K562 (cell line): ENCODE results near the gene VPS33A. TPM values are rescaled to one million over a fixed set of nuclear protein-coding genes. Genes with fewer than 3 reads are reported as not detected.

ENCODE experiments used
- ATAC-seq: fragments of 200-7000 bp; cut with Tn5 transposase; 3 replicates; pipeline ENCODE4 v1.9.1; 2020; ENCODE audit warnings: moderate library complexity
- BruUV-seq: library from RNA; stranded (reverse); fragments of 400-500 nt; replicated peaks from 2 replicates; lab custom pipeline; 2021; lab: Mats Ljungman, UMichigan
- CTCF ChIA-PET: fragments of 300-600 bp; formaldehyde crosslinking; extraction: SDS; loops from one replicate; lab custom pipeline; 2021; ENCODE audit warnings: low intra/inter-chr PET ratio; lab: Yijun Ruan, JAX
- POLR2A ChIA-PET: fragments of 300-600, 350-650 bp; sonication (Branson Sonifier 250); formaldehyde crosslinking; extraction: SDS; loops from one replicate; lab custom pipeline; 2021; ENCODE audit warnings: antibody characterized with exemption, inconsistent platforms; lab: Yijun Ruan, JAX
- DNase-seq, 4 experiments: peaks; one replicate each; pipeline versions ENCODE4 v3.0.0 to v3.0.0-alpha.2; 2011 to 2018; ENCODE audit warnings: low spot score in 3 of 4, mixed read lengths in 3 of 4; ENCODE audit errors: extremely low read depth in 1 of 4
- FAIRE-seq: peaks from 2 replicates; lab custom pipeline; 2011; peaks lifted over from hg19 to GRCh38; lab: Jason Lieb, UNC
- H2AFZ ChIP-seq: 2 replicates; pipeline ENCODE4 v1.6.0; 2011; ENCODE audit warnings: low read depth, low read length, control low read depth, inconsistent platforms
- H3K27ac ChIP-seq: fragments of 200-600 bp; 3 replicates; pipeline ENCODE4 v1.8.0; 2011; ENCODE audit warnings: low read depth, mild to moderate bottlenecking, control low read depth, inconsistent platforms, low read length, moderate library complexity, mixed read lengths; ENCODE audit errors: extremely low read depth
- H3K27me3 ChIP-seq, 2 experiments: fragments of 300-600 bp in 1 of 2; 2 replicates in 1 of 2; 3 replicates in 1 of 2; pipeline versions ENCODE4 v1.6.0 to v1.8.0; 2011; ENCODE audit warnings: inconsistent platforms in 2 of 2, low read length in 2 of 2, mild to moderate bottlenecking in 1 of 2, mixed read lengths in 1 of 2, moderate library complexity in 1 of 2; ENCODE audit not compliant: control insufficient read depth in 2 of 2, insufficient read depth in 2 of 2
- H3K36me3 ChIP-seq: fragments of 300-600 bp; 3 replicates; pipeline ENCODE4 v1.8.0; 2011; ENCODE audit warnings: mild to moderate bottlenecking, low read length, inconsistent platforms; ENCODE audit not compliant: control insufficient read depth, insufficient read depth
- H3K4me1 ChIP-seq, 2 experiments: fragments of 200-600 bp in 1 of 2; replicated peaks in 1 of 2; 2 replicates in 1 of 2; 3 replicates in 1 of 2; pipeline versions ENCODE4 v1.5.1 to v1.8.0; 2011; ENCODE audit warnings: inconsistent platforms in 2 of 2, low read length in 2 of 2, mild to moderate bottlenecking in 1 of 2, mixed read lengths in 1 of 2, moderate library complexity in 1 of 2; ENCODE audit not compliant: control insufficient read depth in 2 of 2, insufficient read depth in 2 of 2
- H3K4me2 ChIP-seq: 2 replicates; pipeline ENCODE4 v1.6.1; 2011; ENCODE audit warnings: low read length, control low read depth, inconsistent platforms, mixed read lengths; ENCODE audit not compliant: insufficient read depth
- H3K4me3 ChIP-seq: fragments of 200-600 bp; sonication (generic), shearing (Covaris generic); 2 replicates; pipeline ENCODE4 v1.5.1; 2016; ENCODE audit warnings: control low read depth, inconsistent platforms
- H3K79me2 ChIP-seq: fragments of 200-600 bp; 3 replicates; pipeline ENCODE4 v1.8.0; 2011; ENCODE audit warnings: low read length, inconsistent platforms; ENCODE audit not compliant: control insufficient read depth, insufficient read depth
- H3K9ac ChIP-seq, 2 experiments: 2 replicates each; pipeline versions ENCODE4 v1.6.0 to v1.6.1; 2011; ENCODE audit warnings: low read depth in 2 of 2, low read length in 2 of 2, control low read depth in 1 of 2, inconsistent platforms in 1 of 2, mild to moderate bottlenecking in 1 of 2, mixed read lengths in 1 of 2; ENCODE audit not compliant: insufficient read depth in 1 of 2
- H3K9me1 ChIP-seq: one replicate; pipeline ENCODE4 v1.6.0; 2011; ENCODE audit warnings: inconsistent platforms, mild to moderate bottlenecking, low read length, moderate library complexity; ENCODE audit not compliant: control insufficient read depth, insufficient read depth
- H3K9me3 ChIP-seq: replicated peaks from 2 replicates; pipeline ENCODE4 v1.5.1; 2011; ENCODE audit warnings: low read depth, low read length, inconsistent platforms; ENCODE audit not compliant: control insufficient read depth, insufficient read depth
- H4K20me1 ChIP-seq: replicated peaks from 2 replicates; pipeline ENCODE4 v1.6.1; 2011; ENCODE audit warnings: low read length, inconsistent platforms, mixed read lengths; ENCODE audit not compliant: control insufficient read depth, insufficient read depth
- BRD4 ChIP-seq: fragments of 200-600 bp; sonication (generic); IDR thresholded peaks from 2 replicates; pipeline ENCODE4 v1.6.1; 2017; ENCODE audit warnings: inconsistent platforms
- CBX8 ChIP-seq: fragments of 200-600 bp; sonication (generic); IDR thresholded peaks from 2 replicates; pipeline ENCODE4 v1.6.1; 2012; ENCODE audit warnings: borderline replicate concordance, mixed run types, low read depth, mild to moderate bottlenecking, moderate library complexity, mixed read lengths, low read length, control low read depth, inconsistent platforms; ENCODE audit not compliant: poor library complexity, severe bottlenecking; ENCODE audit errors: extremely low read depth
- FOXA1 ChIP-seq: fragments of 450-650 bp; IDR thresholded peaks from 2 replicates; pipeline ENCODE4 v1.6.1; 2016; ENCODE audit warnings: mild to moderate bottlenecking, borderline replicate concordance
- KAT8 ChIP-seq: fragments of 450-650 bp; IDR thresholded peaks from 2 replicates; pipeline ENCODE4 v1.6.1; 2016; ENCODE audit warnings: low read depth, mild to moderate bottlenecking
- POLR2AphosphoS2 ChIP-seq: IDR thresholded peaks from 2 replicates; pipeline ENCODE4 v1.6.1; 2012; ENCODE audit warnings: low read length, improper control_type of control experiment
- PRPF4 ChIP-seq: fragments of 200-400 bp; formaldehyde crosslinking; IDR thresholded peaks from one replicate; pipeline ENCODE4 v1.6.1; 2017; ENCODE audit warnings: low read length, low read depth, mild to moderate bottlenecking; ENCODE audit not compliant: insufficient read depth, poor library complexity, severe bottlenecking
- SIN3A ChIP-seq, 2 experiments: fragments of 150-350 bp in 1 of 2; IDR thresholded peaks; 2 replicates each; pipeline ENCODE4 v1.6.1; 2011 to 2016; ENCODE audit warnings: borderline replicate concordance in 2 of 2, low read depth in 2 of 2, low read length in 2 of 2, mild to moderate bottlenecking in 2 of 2, moderate library complexity in 2 of 2; ENCODE audit not compliant: control insufficient read depth in 1 of 2
- SMARCC2 ChIP-seq: fragments of 450-650 bp; IDR thresholded peaks from 2 replicates; pipeline ENCODE4 v1.6.1; 2017; ENCODE audit warnings: antibody characterized with exemption, moderate library complexity, mild to moderate bottlenecking, low read depth
- TEAD4 ChIP-seq, 2 experiments: sonication (generic) in 1 of 2; formaldehyde crosslinking in 1 of 2; IDR thresholded peaks; 2 replicates each; pipeline versions ENCODE4 v1.6.1 to v1.8.0; 2012 to 2022; ENCODE audit warnings: borderline replicate concordance in 1 of 2, inconsistent platforms in 1 of 2, low read length in 1 of 2, mild to moderate bottlenecking in 1 of 2, missing genetic modification reagents in 1 of 2
- ZKSCAN3 ChIP-seq: fragments of 250-450 bp; sonication (Bioruptor Pico); IDR thresholded peaks from 2 replicates; pipeline ENCODE4 v1.4.0; 2020
- ZNF75A ChIP-seq: fragments of 450-650 bp; formaldehyde crosslinking; IDR thresholded peaks from 2 replicates; pipeline ENCODE4 v1.4.0; 2020; ENCODE audit warnings: mild to moderate bottlenecking
- WGBS: fragments of 100-300 bp; shearing (Covaris generic); methylation state at CpG from one replicate; pipeline ENCODE4 v1.1.6; 2016; ENCODE audit warnings: low coverage, mixed read lengths; ENCODE audit not compliant: insufficient coverage; ENCODE audit errors: missing lambda C conversion rate; 5-methylcytosine and 5-hydroxymethylcytosine counted together
- in situ Hi-C: fragments of 300-500 bp; cut with MboI; formaldehyde crosslinking; loops from 4 replicates; pipeline ENCODE4 v1.15.0; 2018; ENCODE audit warnings: inconsistent platforms, mixed read lengths
- intact Hi-C: fragments of 100-400 bp; cut with micrococcal nuclease; formaldehyde crosslinking; loops from 2 replicates; pipeline ENCODE4 v1.14.2; 2022
- polyA plus RNA-seq, 8 experiments: library from polyadenylated mRNA; depleted of rRNA in 4 of 8; stranded (reverse) in 5 of 8; unstranded in 3 of 8; fragments of >200 nt; fragmentation: Nextera tagmentation in 2 of 8; fragmentation: Illumina TruSeq in 1 of 8; extraction: Ambion mirVana in 2 of 8; extraction: Trizol in 1 of 8; gene quantifications; 2 replicates each; pipeline versions ENCODE4 v1.2.1 to v1.2.3, GENCODE V29; 2011 to 2014; ENCODE audit warnings: inconsistent platforms in 1 of 8, missing spikeins in 1 of 8
- total RNA-seq, 7 experiments: library from RNA; depleted of rRNA in 6 of 7; stranded (reverse); fragments of >200 nt in 6 of 7; fragmentation: Illumina TruSeq in 2 of 7; extraction: Trizol in 2 of 7; gene quantifications; 2 replicates each; pipeline versions ENCODE4 v1.2.1 to v1.2.3, GENCODE V29; 2011 to 2021; ENCODE audit warnings: low replicate concordance in 1 of 7

Gene VPS33A
- total and polyA plus RNA-seq, 9 of the 15 experiments (the other 6 are each of a cell fraction or from before 2014, with no cell fraction given), result 10.6 to 34.3 (median 25.3) TPM

DNA sequence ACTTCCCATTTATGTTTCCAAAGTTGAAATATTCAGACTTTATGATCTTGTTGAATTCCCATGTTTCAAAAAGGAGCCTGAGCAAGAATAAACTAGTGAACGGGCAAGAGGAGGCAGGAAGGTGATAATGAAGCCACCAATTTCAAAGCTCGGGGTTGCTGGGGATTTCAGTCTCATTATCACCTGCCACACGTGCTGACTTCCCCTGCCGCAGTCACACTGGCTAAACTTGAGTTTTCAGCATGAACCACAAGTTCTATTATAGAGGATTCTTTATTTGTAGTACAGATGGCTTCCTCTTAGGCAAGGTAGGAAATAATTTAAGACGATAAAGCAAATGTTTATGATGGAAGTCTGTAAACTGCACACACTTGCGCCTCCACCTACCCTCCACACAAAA lies 22.3 kb downstream of the VPS33A start:
- Histone ChIP-seq H3K9me1 (no peaks in the 10 kb centered on the region), H3K4me3 (no peak overlapping the region), H3K36me3 (peaks cover 23% of the 10 kb centered on the region; the same call in 2 of the 3 replicates), H3K9ac (no peak overlapping the region), H2AFZ (no peak overlapping the region), H3K4me2 (no peak overlapping the region)
- TF ChIP-seq ZKSCAN3 (no peak), FOXA1 (no peak), TEAD4 (IDR thresholded peaks at IDR 0.05; ENCODE audit: low read length) (no peak), TEAD4 (CRISPR knock-in tag; IDR thresholded peaks at IDR 0.05; ENCODE audit: borderline replicate concordance) (no peak), SIN3A (IDR thresholded peaks at IDR 0.05; ENCODE audit: borderline replicate concordance in 2 of 2, control insufficient read depth in 1 of 2, low read depth in 2 of 2, low read length in 2 of 2) (no peak), KAT8 (no peak), PRPF4 (no peak), ZNF75A (no peak), SMARCC2 (no peak), POLR2AphosphoS2 (no peak), CBX8 (no peak), BRD4 (no peak)
- TF ChIP-seq, all 486 proteins: peak for 0
- intact Hi-C loops, result no loop called here
- Histone ChIP-seq H3K4me1 (peaks cover 2 to 9% of the 10 kb centered on the region in 2 experiments; a peak in 3 of 5 replicates), H3K9me3 (no peaks in the 10 kb centered on the region), H3K27ac (no peak overlapping the region), H4K20me1 (no peaks in the 10 kb centered on the region), H3K27me3 (no peaks in the 10 kb centered on the region), H3K79me2 (no peaks in the 10 kb centered on the region)
- CTCF ChIA-PET, result no interaction called here
- ATAC-seq, result no peak
- POLR2A ChIA-PET, result interaction anchor here (1.0 to 1.6 kb wide), 6 partner anchors 8 to 22 kb away, joined by 3 to 6 read pairs (median 3); partner anchors contain the start of gene VPS33A
- no TSS peak for BruUV-seq
- in situ Hi-C loops, result no loop called here
- no peak for DNase-seq
- 63% methylated on average over 6 of the region's 6 CpGs for WGBS
- no peak for FAIRE-seq
